PC-9 (cell line): Measurements from ENCODE around the gene SACS. TPM values are rescaled to one million over a fixed set of nuclear protein-coding genes. Genes with fewer than 3 reads are reported as not detected.
A peak's percentile ranks its signal among the peaks of the same experiment; 100 is the strongest.

Experiments used
- Bru-seq: library from RNA; stranded (reverse); fragments of 400-500 nt; gene quantifications from one replicate; lab custom pipeline; 2021; lab: Mats Ljungman, UMichigan
- BruChase-seq, 2 experiments: library from RNA; stranded (reverse); fragments of 400-500 nt; gene quantifications; one replicate each; lab custom pipeline; 2021; lab: Mats Ljungman, UMichigan
- BruUV-seq: library from RNA; stranded (reverse); fragments of 400-500 nt; replicated peaks from 2 replicates; lab custom pipeline; 2021; lab: Mats Ljungman, UMichigan
- CTCF ChIA-PET: fragments of 300-600 bp; sonication (Branson Sonifier 250); formaldehyde crosslinking; loops from one replicate; lab custom pipeline; 2022; ENCODE audit warnings: antibody characterized with exemption; lab: Charles Lee
- POLR2A ChIA-PET: fragments of 300-600 bp; sonication (Branson Sonifier 250); formaldehyde crosslinking; loops from one replicate; lab custom pipeline; 2022; ENCODE audit warnings: antibody characterized with exemption; ENCODE audit not compliant: unreplicated experiment; lab: Charles Lee
- DNase-seq, 2 experiments: peaks; one replicate each; pipeline versions ENCODE4 v3.0.0 to v3.0.0-alpha.2; 2015 to 2022; ENCODE audit warnings: mixed read lengths in 1 of 2
- H2AFZ ChIP-seq: fragments of 200-600 bp; sonication (generic); 2 replicates; pipeline ENCODE4 v1.8.1; 2017; ENCODE audit warnings: antibody characterized with exemption
- H3F3A ChIP-seq: fragments of 200-600 bp; sonication (generic); 2 replicates; pipeline ENCODE4 v1.8.1; 2017; ENCODE audit warnings: antibody characterized with exemption, mild to moderate bottlenecking, low read depth; ENCODE audit not compliant: insufficient read depth
- H3K27ac ChIP-seq: fragments of 200-600 bp; sonication (generic); 2 replicates; pipeline ENCODE4 v1.6.1; 2016; ENCODE audit warnings: mixed run types
- H3K27me3 ChIP-seq: fragments of 200-600 bp; sonication (generic); 2 replicates; pipeline ENCODE4 v1.6.1; 2016; ENCODE audit warnings: low read depth, mixed run types; ENCODE audit not compliant: insufficient read depth
- H3K36me3 ChIP-seq: fragments of 200-600 bp; sonication (generic); 2 replicates; pipeline ENCODE4 v1.6.1; 2016; ENCODE audit warnings: low read depth, mixed run types
- H3K4me1 ChIP-seq: fragments of 200-600 bp; sonication (generic); replicated peaks from 2 replicates; pipeline ENCODE4 v1.6.1; 2016; ENCODE audit warnings: mixed run types; ENCODE audit not compliant: insufficient read depth
- H3K4me2 ChIP-seq: fragments of 200-600 bp; sonication (generic); 2 replicates; pipeline ENCODE4 v1.6.1; 2017; ENCODE audit warnings: mixed run types
- H3K4me3 ChIP-seq: fragments of 200-600 bp; sonication (generic); 2 replicates; pipeline ENCODE4 v1.6.1; 2016; ENCODE audit warnings: mixed run types
- H3K79me2 ChIP-seq: fragments of 200-600 bp; sonication (generic); 2 replicates; pipeline ENCODE4 v1.6.1; 2017; ENCODE audit warnings: low read depth, mixed run types
- H3K9me2 ChIP-seq: fragments of 200-600 bp; sonication (generic); 2 replicates; pipeline ENCODE4 v1.8.1; 2017; ENCODE audit warnings: mild to moderate bottlenecking; ENCODE audit not compliant: insufficient read depth
- H3K9me3 ChIP-seq: fragments of 200-600 bp; sonication (generic); 2 replicates; pipeline ENCODE4 v1.8.1; 2016; ENCODE audit warnings: low read depth; ENCODE audit not compliant: insufficient read depth
- H4K20me1 ChIP-seq: fragments of 200-600 bp; sonication (generic); 2 replicates; pipeline ENCODE4 v1.8.1; 2017; ENCODE audit not compliant: insufficient read depth
- CTCF ChIP-seq: fragments of 200-600 bp; sonication (generic); conservative IDR thresholded peaks from 2 replicates; pipeline ENCODE4 v1.6.1; 2017; ENCODE audit warnings: mixed run types, antibody characterized with exemption, mild to moderate bottlenecking, moderate library complexity
- EZH2 ChIP-seq: fragments of 200-600 bp; sonication (generic); IDR thresholded peaks from 2 replicates; pipeline ENCODE4 v1.8.0; 2017; ENCODE audit warnings: antibody characterized with exemption, low read depth
- intact Hi-C: fragments of 100-400 bp; cut with micrococcal nuclease; formaldehyde crosslinking; loops from one replicate; pipeline ENCODE4 v1.10.0; 2022; ENCODE audit not compliant: unreplicated experiment
- long read RNA-seq: library from polyadenylated mRNA; stranded (forward); transcript quantifications from one replicate; pipeline ENCODE4 v2.0.0, GENCODE V29; 2022
- total RNA-seq: library from RNA; stranded (reverse); gene quantifications from 2 replicates; pipeline ENCODE4 v1.2.3, GENCODE V29; 2021

SACS gene
- total RNA-seq (1.4 and 3.2 TPM in 2 replicates), Bru-seq, nascent RNA (percentile 33 among the genes with signal in this experiment), BruChase-seq, experiment 1, labeled RNA remaining after a 2-hour chase (percentile 30 among the genes with signal in this experiment), BruChase-seq, experiment 2, labeled RNA remaining after a 6-hour chase (percentile 46 among the genes with signal in this experiment)
- long read RNA-seq, partial matches to known transcripts, result 0 of 2 reads
- long read RNA-seq, other reads (novel, unspliced or antisense), result 2 of 2 reads

GRCh38 chr13:23433171-23434153, at the start of gene SACS:
Gene SACS (minus strand): TSS chr13:23433702. CDS start chr13:23411239, 22,463 bp downstream.
- Histone ChIP-seq H3K9me2 (no peaks in the 10 kb centered on the region), H4K20me1 (no peaks in the 10 kb centered on the region), H3K4me1 (no peaks in the 10 kb centered on the region), H3K4me3 (no peak within 1 kb of the TSS), H2AFZ (no peak within 1 kb of the TSS), H3K36me3 (no peaks in the 10 kb centered on the region), H3K27me3 (peaks cover 13% of the 10 kb centered on the region; the same call in 1 of the 2 replicates), H3K4me2 (no peak within 1 kb of the TSS), H3K79me2 (no peaks in the 10 kb centered on the region), H3K27ac (no peak within 1 kb of the TSS), H3K9me3 (no peaks in the 10 kb centered on the region), H3F3A (no peaks in the 10 kb centered on the region)
- TF ChIP-seq CTCF (no peak), EZH2 (no peak)
- POLR2A ChIA-PET, result interaction anchor here (0.7 kb wide), 1 partner anchor 325 kb away, joined by 4 read pairs; no protein-coding TSS in a partner anchor
- CTCF ChIA-PET, result no interaction called here
- BruUV-seq, result no TSS peak
- DNase-seq, result no peak
- intact Hi-C loops, result no loop called here

GRCh38 chr13:23480324-23480723, 46.8 kb upstream of the SACS start:
- no TSS peak for BruUV-seq
- no peaks in the 10 kb centered on the region for H3K4me1 ChIP-seq
- no peaks in the 10 kb centered on the region for H4K20me1 ChIP-seq
- TF ChIP-seq CTCF (no peak), EZH2 (no peak)
- H3K9me2 ChIP-seq, result no peaks in the 10 kb centered on the region
- H3K27ac ChIP-seq, result no peak overlapping the region
- H3K27me3 ChIP-seq, result no peaks in the 10 kb centered on the region; the same call in 1 of the 2 replicates
- H3K9me3 ChIP-seq, result no peaks in the 10 kb centered on the region
- no peak overlapping the region for H2AFZ ChIP-seq
- no peaks in the 10 kb centered on the region for H3F3A ChIP-seq
- CTCF ChIA-PET, result no interaction called here
- POLR2A ChIA-PET, result no interaction called here
- DNase-seq, result no peak
- no peak overlapping the region for H3K4me2 ChIP-seq
- intact Hi-C loops, result no loop called here
- no peak overlapping the region for H3K4me3 ChIP-seq
- no peaks in the 10 kb centered on the region for H3K79me2 ChIP-seq
- H3K36me3 ChIP-seq, result no peaks in the 10 kb centered on the region

- ChIA-PET CTCF (interaction anchor here (0.6 kb wide), 1 partner anchor 413 kb away, joined by 5 read pairs; no protein-coding TSS in a partner anchor), POLR2A (no interaction called here)
- Histone ChIP-seq H3K27me3 (no peaks in the 10 kb centered on the region; the same call in 1 of the 2 replicates), H3K27ac (no peak overlapping the region), H3K36me3 (no peaks in the 10 kb centered on the region), H3K4me2 (no peak overlapping the region), H3K79me2 (no peaks in the 10 kb centered on the region), H4K20me1 (no peaks in the 10 kb centered on the region), H2AFZ (no peak overlapping the region), H3K9me3 (no peaks in the 10 kb centered on the region), H3K9me2 (no peaks in the 10 kb centered on the region), H3K4me1 (no peaks in the 10 kb centered on the region), H3K4me3 (no peak overlapping the region), H3F3A (no peaks in the 10 kb centered on the region)
- DNase-seq, result no peak
- intact Hi-C loops, result no loop called here
- no peak for TF ChIP-seq CTCF
- TF ChIP-seq EZH2, result no peak
- no TSS peak for BruUV-seq
Observed at GRCh38 chr13:23477101-23477500, 43.6 kb upstream of the SACS start.
